Measurements from ENCODE around the gene NUTF2.

GRCh38 chr16:67833415-67834241, 13.1 kb upstream of the NUTF2 start:
- TF ChIP-seq STAT3 (IDR thresholded peaks at IDR 0.05; ENCODE audit: low read depth, low read length) (no peak), NR2C2 (IDR thresholded peaks at IDR 0.05; ENCODE audit: borderline replicate concordance, control insufficient read depth, insufficient read length, low read depth) (no peak), GATAD2B (conservative IDR thresholded peaks at IDR 0.05; ENCODE audit: low read depth) (peak; percentile 81), CTCF (IDR thresholded peaks at IDR 0.05 in 2 of 3, conservative IDR thresholded peaks at IDR 0.05 in 1 of 3; ENCODE audit: control insufficient read depth in 2 of 3, extremely low read depth in 1 of 3, insufficient read depth in 1 of 3, low read depth in 3 of 3, low read length in 3 of 3) (no peak), YY1 (IDR thresholded peaks at IDR 0.05; ENCODE audit: low read depth, low read length) (peak; percentile 94), POLR2AphosphoS5 (IDR thresholded peaks at IDR 0.05; ENCODE audit: low read length) (peak; percentile 95), USF2 (IDR thresholded peaks at IDR 0.05; ENCODE audit: borderline replicate concordance, low read depth, low read length) (no peak), MYC (IDR thresholded peaks at IDR 0.05; ENCODE audit: insufficient read depth, insufficient read length, insufficient replicate concordance, low read length, severe bottlenecking) (peak; percentile 41), FOS (IDR thresholded peaks at IDR 0.05; ENCODE audit: borderline replicate concordance, extremely low read depth, insufficient read length) (no peak)

Data from GM12878 (cell line).